HEK293T (cell line): ENCODE results near the gene THRB.

ENCODE experiments used
- CTCF ChIA-PET: fragments of 350-600 bp; formaldehyde crosslinking; extraction: SDS; loops from one replicate; lab custom pipeline; 2021; ENCODE audit warnings: antibody characterized with exemption, inconsistent platforms; lab: Yijun Ruan, JAX
- POLR2A ChIA-PET: fragments of 350-600 bp; formaldehyde crosslinking; extraction: SDS; loops from one replicate; lab custom pipeline; 2020; ENCODE audit warnings: antibody characterized with exemption, inconsistent platforms; lab: Yijun Ruan, JAX
- DNase-seq: peaks from one replicate; pipeline ENCODE4 v3.0.0; 2012; ENCODE audit warnings: mixed read lengths; ENCODE audit errors: extremely low spot score
- ARNT ChIP-seq: fragments of 450-650 bp; IDR thresholded peaks from 2 replicates; pipeline ENCODE4 v1.6.1; 2017; ENCODE audit warnings: mild to moderate bottlenecking
- BHLHE40 ChIP-seq: fragments of 450-650 bp; IDR thresholded peaks from 2 replicates; pipeline ENCODE4 v1.6.1; 2016; ENCODE audit warnings: mild to moderate bottlenecking, moderate library complexity, borderline replicate concordance
- CTBP1 ChIP-seq: fragments of 450-650 bp; IDR thresholded peaks from 2 replicates; pipeline ENCODE4 v1.6.1; 2016; ENCODE audit warnings: borderline replicate concordance
- ELF4 ChIP-seq: fragments of 450-650 bp; IDR thresholded peaks from 2 replicates; pipeline ENCODE4 v1.6.1; 2017; ENCODE audit warnings: antibody characterized with exemption
- FOXA1 ChIP-seq: fragments of 450-650 bp; IDR thresholded peaks from 2 replicates; pipeline ENCODE4 v1.6.1; 2016; ENCODE audit warnings: mild to moderate bottlenecking
- FOXK2 ChIP-seq: fragments of 450-650 bp; IDR thresholded peaks from 2 replicates; pipeline ENCODE4 v1.6.1; 2016; ENCODE audit warnings: mild to moderate bottlenecking
- FOXM1 ChIP-seq: fragments of 450-650 bp; IDR thresholded peaks from 2 replicates; pipeline ENCODE4 v1.6.1; 2017; ENCODE audit warnings: mild to moderate bottlenecking, borderline replicate concordance
- HDGF ChIP-seq: fragments of 450-650 bp; IDR thresholded peaks from 2 replicates; pipeline ENCODE4 v1.6.1; 2017; ENCODE audit warnings: antibody characterized with exemption, borderline replicate concordance
- L3MBTL2 ChIP-seq: fragments of 450-650 bp; conservative IDR thresholded peaks from 2 replicates; pipeline ENCODE4 v1.6.1; 2016; ENCODE audit warnings: mild to moderate bottlenecking
- LEF1 ChIP-seq: fragments of 450-650 bp; IDR thresholded peaks from 2 replicates; pipeline ENCODE4 v1.6.1; 2017; ENCODE audit warnings: mild to moderate bottlenecking, borderline replicate concordance
- NFRKB ChIP-seq: fragments of 450-650 bp; IDR thresholded peaks from 2 replicates; pipeline ENCODE4 v1.6.1; 2016; ENCODE audit warnings: mild to moderate bottlenecking, moderate library complexity
- PKNOX1 ChIP-seq: fragments of 450-650 bp; IDR thresholded peaks from 2 replicates; pipeline ENCODE4 v1.6.1; 2016
- SP1 ChIP-seq: fragments of 450-650 bp; IDR thresholded peaks from 2 replicates; pipeline ENCODE4 v1.6.1; 2017
- SUZ12 ChIP-seq: fragments of 450-650 bp; IDR thresholded peaks from 2 replicates; pipeline ENCODE4 v1.6.1; 2016; ENCODE audit warnings: mild to moderate bottlenecking
- TARDBP ChIP-seq: fragments of 450-650 bp; IDR thresholded peaks from 2 replicates; pipeline ENCODE4 v1.6.1; 2016
- ZNF384 ChIP-seq: fragments of 450-650 bp; IDR thresholded peaks from 2 replicates; pipeline ENCODE4 v1.6.1; 2016

THRB gene

GRCh38 chr3:24161841-24162240, 332.8 kb downstream of the THRB start:
- ChIA-PET POLR2A (no interaction called here), CTCF (interaction anchor here (0.6 kb wide), 1 partner anchor 399 kb away, joined by 3 read pairs; no protein-coding TSS in a partner anchor)
- no peak for DNase-seq
- no peak for TF ChIP-seq SUZ12
- no peak for TF ChIP-seq FOXA1
- no peak for TF ChIP-seq HDGF
- TF ChIP-seq NFRKB: no peak
- TF ChIP-seq FOXK2: no peak
- no peak for TF ChIP-seq LEF1
- TF ChIP-seq PKNOX1: no peak
- no peak for TF ChIP-seq ZNF384
- TF ChIP-seq L3MBTL2: no peak
- TF ChIP-seq FOXM1: no peak
- no peak for TF ChIP-seq ELF4
- no peak for TF ChIP-seq SP1
- no peak for TF ChIP-seq ARNT

GRCh38 chr3:24160424-24161095, 334.1 kb downstream of the THRB start:
- ChIA-PET CTCF (no interaction called here), POLR2A (no interaction called here)
- DNase-seq: no peak
- no peak for TF ChIP-seq SP1
- no peak for TF ChIP-seq L3MBTL2
- TF ChIP-seq ARNT: no peak
- no peak for TF ChIP-seq LEF1
- no peak for TF ChIP-seq FOXK2
- no peak for TF ChIP-seq CTBP1
- no peak for TF ChIP-seq SUZ12
- no peak for TF ChIP-seq FOXA1
- TF ChIP-seq HDGF: no peak
- no peak for TF ChIP-seq ELF4
- no peak for TF ChIP-seq PKNOX1
- TF ChIP-seq TARDBP: no peak
- TF ChIP-seq NFRKB: no peak
- TF ChIP-seq ZNF384: no peak
- no peak for TF ChIP-seq FOXM1
- TF ChIP-seq BHLHE40: no peak

- ChIA-PET POLR2A (interaction anchor here (1.2 kb wide), 1 partner anchor 15 kb away, joined by 3 read pairs; no protein-coding TSS in a partner anchor), CTCF (interaction anchor here (0.6 kb wide), 1 partner anchor 345 kb away, joined by 3 read pairs; no protein-coding TSS in a partner anchor)
- TF ChIP-seq SUZ12 (no peak), FOXK2 (no peak), TARDBP (no peak), SP1 (no peak), HDGF (no peak)
- no peak for DNase-seq
Observed at GRCh38 chr3:24158761-24159454, 335.7 kb downstream of the THRB start.

- ChIA-PET POLR2A (no interaction called here), CTCF (no interaction called here)
- TF ChIP-seq SUZ12 (no peak), CTBP1 (no peak), FOXA1 (no peak), SP1 (no peak), TARDBP (no peak), LEF1 (no peak), NFRKB (no peak), ELF4 (no peak), HDGF (no peak), FOXM1 (no peak), PKNOX1 (no peak), L3MBTL2 (no peak), ARNT (no peak), BHLHE40 (no peak), FOXK2 (no peak)
- no peak for DNase-seq
Observed at GRCh38 chr3:24157106-24157505, 337.5 kb downstream of the THRB start.

GRCh38 chr3:24156466-24156865, 338.2 kb downstream of the THRB start:
- ChIA-PET POLR2A (no interaction called here), CTCF (interaction anchor here (0.5 kb wide), 1 partner anchor 18 kb away, joined by 3 read pairs; no protein-coding TSS in a partner anchor)
- DNase-seq: no peak
- TF ChIP-seq TARDBP (no peak), NFRKB (no peak)

GRCh38 chr3:24155276-24155675, 339.4 kb downstream of the THRB start:
- POLR2A ChIA-PET: no interaction called here
- CTCF ChIA-PET: no interaction called here
- DNase-seq: no peak
- TF ChIP-seq ZNF384 (no peak), LEF1 (no peak), FOXM1 (no peak), SUZ12 (no peak), PKNOX1 (no peak), NFRKB (no peak), TARDBP (no peak), FOXK2 (no peak), CTBP1 (no peak), ELF4 (no peak), L3MBTL2 (no peak), FOXA1 (no peak), ARNT (no peak), BHLHE40 (no peak), SP1 (no peak), HDGF (no peak)
